NK-92 treated with Interleukin-12 subunit alpha and Interleukin-12 subunit beta, amount 100 ng/mL, for 24 hours (cell line): ENCODE measurements around the gene CRTC2.
"Not testable (repeated sequence)": the region's sequence is repeated elsewhere in the genome, so short reads cannot be mapped to it uniquely, and the experiment has no call there.

Experiments used
- DNase-seq: peaks from one replicate; lab custom pipeline; 2025; lab: John Stamatoyannopoulos, UW

Gene CRTC2

GRCh38 chr1:153928245-153928644 lies 30.2 kb downstream of the CRTC2 start:
- no peak for DNase-seq

GRCh38 chr1:153926405-153926804 lies 32.0 kb downstream of the CRTC2 start:
- DNase-seq: no peak

GRCh38 chr1:153922972-153923925 lies 35.2 kb downstream of the CRTC2 start, which contains the start of gene GATAD2B:
Gene GATAD2B, minus strand, starts transcription at chr1:153922972. Its CDS starts 94,625 bp downstream, at chr1:153828347.
- DNase-seq: peak; percentile 100

- DNase-seq: peak; percentile 88
Observed at GRCh38 chr1:153922076-153922971, 36.1 kb downstream of the CRTC2 start.

GRCh38 chr1:153921803-153922075 lies 36.7 kb downstream of the CRTC2 start:
- DNase-seq: no peak

GRCh38 chr1:153921080-153921802 lies 37.2 kb downstream of the CRTC2 start:
- DNase-seq: no peak

GRCh38 chr1:153919876-153920852 lies 38.2 kb downstream of the CRTC2 start:
- DNase-seq: peak; percentile 16

- DNase-seq: no peak
Observed at GRCh38 chr1:153916297-153916696, 42.1 kb downstream of the CRTC2 start.

GRCh38 chr1:153912349-153912748 lies 46.1 kb downstream of the CRTC2 start:
- DNase-seq: no peak

- not testable (repeated sequence) for DNase-seq
Observed at GRCh38 chr1:153910560-153910959, 47.9 kb downstream of the CRTC2 start.

GRCh38 chr1:153908071-153908470 lies 50.3 kb downstream of the CRTC2 start:
- no peak for DNase-seq

GRCh38 chr1:153907134-153907533 lies 51.3 kb downstream of the CRTC2 start:
- no peak for DNase-seq

GRCh38 chr1:153906396-153906795 lies 52.0 kb downstream of the CRTC2 start:
- DNase-seq: no peak

- DNase-seq: not testable (repeated sequence)
Observed at GRCh38 chr1:153905908-153906307, 52.5 kb downstream of the CRTC2 start.

- DNase-seq: no peak
Observed at GRCh38 chr1:153903841-153904455, 54.5 kb downstream of the CRTC2 start.

GRCh38 chr1:153899509-153899908 lies 58.9 kb downstream of the CRTC2 start:
- no peak for DNase-seq
